HAP-1 (cell line): ENCODE results near the gene CDAN1.
"Not testable (repeated sequence)": the region's sequence is repeated elsewhere in the genome, so short reads cannot be mapped to it uniquely, and the experiment has no call there.

Experiments used
- DNase-seq, 2 experiments: peaks; one replicate each; pipeline ENCODE4 v3.0.0-alpha.2; 2016 to 2020; ENCODE audit warnings: low spot score in 2 of 2
- H3K27me3 ChIP-seq: fragments of 250-450 bp; sonication (Bioruptor Pico); 2 replicates; pipeline ENCODE4 v1.5.1; 2020; ENCODE audit warnings: low read depth, mild to moderate bottlenecking, moderate library complexity
- H3K36me3 ChIP-seq: fragments of 250-450 bp; sonication (Bioruptor Pico); replicated peaks from 2 replicates; pipeline ENCODE4 v1.5.1; 2020; ENCODE audit warnings: mild to moderate bottlenecking
- H3K4me1 ChIP-seq: fragments of 250-450 bp; sonication (Bioruptor Pico); 2 replicates; pipeline ENCODE4 v1.5.1; 2020; ENCODE audit warnings: mild to moderate bottlenecking
- H3K4me3 ChIP-seq: fragments of 250-450 bp; sonication (Bioruptor Pico); 2 replicates; pipeline ENCODE4 v1.5.1; 2020; ENCODE audit warnings: mild to moderate bottlenecking, moderate library complexity
- H3K9me3 ChIP-seq: fragments of 250-450 bp; sonication (Bioruptor Pico); 2 replicates; pipeline ENCODE4 v1.5.1; 2020; ENCODE audit warnings: mild to moderate bottlenecking, moderate library complexity
- in situ Hi-C: fragments of 300-500 bp; cut with MboI; formaldehyde crosslinking; loops from 3 replicates; pipeline ENCODE4 v1.14.3; 2020; ENCODE audit warnings: low sequenced_read_pairs, inconsistent platforms, mixed read lengths

CDAN1 gene

DNA sequence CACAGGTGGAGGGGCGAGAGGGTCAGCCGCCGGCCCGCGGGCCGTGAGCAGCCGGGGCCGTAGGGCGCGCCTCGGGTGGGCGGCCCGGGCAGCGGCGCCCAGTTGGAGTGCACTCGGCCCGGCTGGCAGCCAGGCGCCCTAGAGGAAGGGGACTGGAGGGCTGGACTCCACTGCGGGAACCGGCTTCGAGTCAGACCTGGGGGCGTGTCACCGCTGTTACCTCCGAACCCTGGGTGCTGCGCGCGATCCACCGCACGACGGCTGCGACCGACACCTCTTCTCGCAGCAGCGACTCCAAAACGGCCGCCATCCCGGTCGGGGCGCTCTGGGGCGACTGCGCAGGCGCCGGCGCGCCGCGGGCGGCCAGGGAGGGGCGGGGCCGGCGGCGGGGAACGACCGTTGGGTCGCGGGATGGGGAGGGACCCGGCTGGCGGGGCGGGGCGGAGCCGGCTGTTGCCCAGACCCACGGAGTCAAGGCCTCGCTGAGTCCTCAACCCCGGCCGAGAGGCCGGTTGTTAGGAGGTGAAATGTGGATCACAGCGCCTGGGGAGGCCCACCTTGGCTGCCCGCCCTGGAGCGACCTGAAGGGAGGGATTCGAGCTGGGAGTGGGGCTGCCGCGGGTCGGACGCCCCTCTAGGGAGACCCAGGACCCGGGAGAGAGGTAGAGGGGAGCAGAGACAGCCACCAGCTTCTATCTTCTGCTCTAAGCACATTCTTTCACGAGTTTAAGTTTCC lies at the start of gene CDAN1:
TSS of gene CDAN1 (minus strand) at position 336 of the 736 bp plus-strand sequence. CDS start at position 310, 26 bp downstream.
- DNase-seq = peak; percentile 81 to 95
- H3K36me3 ChIP-seq = peaks cover 35% of the 10 kb centered on the region
- H3K27me3 ChIP-seq = no peaks in the 10 kb centered on the region
- peaks cover 17% of the 10 kb centered on the region for H3K4me1 ChIP-seq
- in situ Hi-C loops = loop anchor here (25.0 kb wide), 1 partner anchor 550 kb away; no protein-coding TSS in a partner anchor
- H3K4me3 ChIP-seq = peak within 1 kb of the TSS; percentile 72
- H3K9me3 ChIP-seq = no peaks in the 10 kb centered on the region

- H3K9me3 ChIP-seq = no peaks in the 10 kb centered on the region
- H3K4me3 ChIP-seq = no peak overlapping the region
- H3K4me1 ChIP-seq = no peaks in the 10 kb centered on the region
- DNase-seq = no peak
- H3K36me3 ChIP-seq = peaks cover 5% of the 10 kb centered on the region; the same call in 1 of the 2 replicates
- no peaks in the 10 kb centered on the region for H3K27me3 ChIP-seq
- in situ Hi-C loops = no loop called here
Measured at GRCh38 chr15:42785569-42785968, 48.6 kb upstream of the CDAN1 start.

DNA sequence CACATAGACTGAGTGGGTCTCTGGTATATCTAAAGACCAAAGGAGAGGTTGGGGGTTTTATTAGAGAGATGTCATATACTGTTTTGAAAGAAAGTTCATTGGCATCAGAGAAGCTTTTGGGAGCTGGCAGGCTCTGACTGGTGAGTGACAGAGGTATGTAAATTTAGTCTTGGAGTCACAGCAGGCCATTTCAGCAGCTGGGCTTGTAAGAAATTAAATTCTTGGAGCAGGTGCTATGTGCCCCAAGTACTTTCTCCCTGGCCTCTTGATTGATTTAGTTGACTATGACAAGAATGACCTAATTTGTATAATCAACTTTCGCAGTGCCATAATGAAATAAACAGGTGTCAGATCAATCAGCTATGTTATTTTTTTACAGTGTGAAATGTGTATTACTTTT lies 47.8 kb upstream of the CDAN1 start:
- DNase-seq = no peak
- Histone ChIP-seq H3K9me3 (no peaks in the 10 kb centered on the region), H3K27me3 (no peaks in the 10 kb centered on the region), H3K4me3 (no peak overlapping the region), H3K36me3 (peaks cover 5% of the 10 kb centered on the region; the same call in 1 of the 2 replicates), H3K4me1 (no peaks in the 10 kb centered on the region)
- in situ Hi-C loops = no loop called here

- in situ Hi-C loops = no loop called here
- no peaks in the 10 kb centered on the region for H3K4me1 ChIP-seq
- no peaks in the 10 kb centered on the region for H3K27me3 ChIP-seq
- DNase-seq = no peak
- H3K36me3 ChIP-seq = peaks cover 5% of the 10 kb centered on the region; the same call in 1 of the 2 replicates
- H3K9me3 ChIP-seq = no peaks in the 10 kb centered on the region
- no peak overlapping the region for H3K4me3 ChIP-seq
Measured at GRCh38 chr15:42782716-42783115, 45.8 kb upstream of the CDAN1 start.

DNA sequence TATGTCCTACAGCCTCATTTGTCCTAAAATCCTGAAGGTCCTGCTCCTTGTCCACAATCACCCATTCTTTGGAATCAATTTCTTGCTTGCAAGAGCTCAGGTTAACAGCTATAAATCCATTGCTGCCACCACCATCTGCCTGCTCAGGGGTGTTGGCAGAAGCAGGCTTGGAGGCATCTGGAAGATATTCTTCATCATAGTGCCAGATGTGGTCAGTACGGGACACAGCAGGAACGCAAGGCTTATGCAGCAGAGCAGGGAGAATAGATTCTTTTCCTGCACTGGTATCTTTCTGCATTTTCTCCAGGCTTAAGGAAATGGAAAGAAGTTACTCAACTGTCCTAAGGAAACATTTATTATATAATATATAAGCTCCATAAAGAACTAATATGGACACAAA lies 38.5 kb upstream of the CDAN1 start:
- Histone ChIP-seq H3K36me3 (no peaks in the 10 kb centered on the region), H3K9me3 (no peaks in the 10 kb centered on the region), H3K4me3 (no peak overlapping the region), H3K4me1 (no peaks in the 10 kb centered on the region), H3K27me3 (no peaks in the 10 kb centered on the region)
- in situ Hi-C loops = no loop called here
- no peak for DNase-seq

DNA sequence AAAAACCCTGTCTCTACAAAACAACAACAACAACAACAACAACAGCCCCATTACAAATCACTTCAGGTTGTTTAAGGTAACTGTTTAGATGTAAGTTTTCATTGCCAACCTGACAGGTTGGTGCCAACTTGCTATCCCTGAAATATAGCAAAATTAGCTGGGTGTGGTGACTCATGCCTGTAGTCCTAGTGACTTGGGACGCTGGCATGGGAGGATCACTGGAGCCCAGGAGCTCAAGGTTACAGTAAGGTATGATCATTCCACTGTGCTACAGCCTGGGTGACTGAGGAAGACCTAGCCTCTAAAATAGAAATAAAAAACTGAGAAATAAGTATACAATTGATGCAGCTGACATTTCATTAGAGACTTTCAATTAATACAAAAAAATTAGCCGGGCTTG lies 36.0 kb upstream of the CDAN1 start:
- Histone ChIP-seq H3K36me3 (no peaks in the 10 kb centered on the region), H3K4me1 (no peaks in the 10 kb centered on the region), H3K9me3 (no peaks in the 10 kb centered on the region), H3K4me3 (no peak overlapping the region), H3K27me3 (no peaks in the 10 kb centered on the region)
- in situ Hi-C loops = no loop called here
- DNase-seq = no peak

DNA sequence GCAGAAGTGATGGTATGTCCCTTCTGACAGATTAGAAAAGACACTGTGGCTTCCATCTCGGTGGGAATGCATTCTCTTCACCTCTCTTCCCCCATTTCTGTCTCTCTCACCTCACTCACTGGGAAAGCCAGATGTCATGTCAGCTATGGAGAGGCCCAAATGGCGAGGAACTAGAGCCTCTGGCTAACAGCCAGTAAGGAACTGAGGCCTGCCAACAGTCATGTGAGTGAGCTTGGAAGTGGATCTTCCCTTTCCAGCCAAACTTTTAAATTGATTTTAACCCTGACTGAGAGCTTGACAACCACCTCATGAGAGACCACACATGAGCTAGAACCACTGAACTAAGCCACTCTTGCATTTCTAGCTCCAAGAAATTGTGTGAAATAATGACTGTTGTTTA lies 35.2 kb upstream of the CDAN1 start:
- no peak overlapping the region for H3K4me3 ChIP-seq
- H3K9me3 ChIP-seq = no peaks in the 10 kb centered on the region
- no peaks in the 10 kb centered on the region for H3K4me1 ChIP-seq
- no peaks in the 10 kb centered on the region for H3K36me3 ChIP-seq
- DNase-seq = no peak
- in situ Hi-C loops = no loop called here
- no peaks in the 10 kb centered on the region for H3K27me3 ChIP-seq

DNA sequence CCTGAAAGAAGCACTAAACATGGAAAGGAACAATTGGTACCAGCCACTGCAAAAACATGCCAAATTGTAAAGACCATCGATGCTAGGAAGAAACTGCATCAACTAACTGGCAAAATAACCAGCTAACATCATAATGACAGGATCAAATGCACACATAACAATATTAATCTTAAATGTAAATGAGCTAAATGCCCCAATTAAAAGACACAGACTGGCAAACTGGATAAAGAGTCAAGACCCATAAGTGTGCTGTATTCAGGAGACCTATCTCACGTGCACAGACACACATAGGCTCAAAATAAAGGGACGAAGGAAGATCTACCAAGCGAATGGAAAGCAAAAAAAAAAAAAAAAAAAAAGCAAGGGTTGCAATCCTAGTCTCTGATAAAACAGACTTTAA lies 29.2 kb upstream of the CDAN1 start:
- in situ Hi-C loops, H3K4me1 ChIP-seq, H3K27me3 ChIP-seq, H3K4me3 ChIP-seq, H3K9me3 ChIP-seq, DNase-seq, H3K36me3 ChIP-seq: not testable (repeated sequence)

DNA sequence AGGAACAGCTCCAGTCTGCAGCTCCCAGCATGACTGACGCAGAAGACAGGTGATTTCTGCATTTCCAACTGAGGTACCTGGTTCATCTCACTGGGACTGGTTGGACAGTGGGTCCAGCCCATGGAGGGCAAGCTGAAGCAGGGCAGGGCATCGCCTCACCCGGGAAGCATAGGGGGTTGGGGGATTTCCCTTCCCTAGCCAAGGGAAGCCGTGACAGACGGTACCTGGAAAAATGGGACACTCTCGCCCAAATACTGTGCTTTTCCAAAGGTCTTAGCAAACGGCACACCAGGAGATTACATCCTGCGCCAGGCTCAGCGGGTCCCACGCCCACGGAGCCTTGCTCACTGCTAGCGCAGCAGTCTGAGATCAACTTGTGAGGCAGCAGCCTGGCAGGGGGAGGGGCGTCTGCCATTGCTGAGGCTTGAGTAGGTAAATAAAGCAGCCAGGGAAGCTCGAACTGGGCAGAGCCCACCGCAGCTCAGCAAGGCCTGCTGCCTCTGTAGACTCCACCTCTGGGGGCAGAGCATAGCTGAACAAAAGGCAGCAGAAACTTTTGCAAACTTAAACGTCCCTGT lies 27.3 kb upstream of the CDAN1 start:
- H3K4me1 ChIP-seq, H3K27me3 ChIP-seq, in situ Hi-C loops, H3K36me3 ChIP-seq, DNase-seq, H3K4me3 ChIP-seq: not testable (repeated sequence)
- peaks cover 12% of the 10 kb centered on the region for H3K9me3 ChIP-seq

DNA sequence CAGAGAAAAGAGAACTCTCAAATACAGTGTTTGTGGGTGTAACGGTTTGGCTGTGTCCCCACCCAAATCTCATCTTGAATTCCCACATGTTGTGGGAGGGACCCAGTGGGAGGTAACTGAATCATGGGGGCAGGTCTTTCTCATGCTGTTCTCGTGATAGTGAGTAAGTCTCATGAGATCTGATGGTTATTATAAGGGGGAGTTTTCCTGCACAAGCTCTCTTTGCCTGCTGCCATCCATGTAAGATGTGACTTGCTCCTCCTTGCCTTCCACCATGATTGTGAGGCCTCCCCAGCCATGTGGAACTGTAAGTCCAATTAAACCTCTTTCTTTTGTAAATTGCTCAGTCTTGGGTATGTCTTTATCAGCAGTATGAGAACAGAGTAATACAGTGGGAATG lies 24.9 kb upstream of the CDAN1 start:
- H3K4me3 ChIP-seq, H3K27me3 ChIP-seq, DNase-seq, in situ Hi-C loops, H3K36me3 ChIP-seq, H3K4me1 ChIP-seq: not testable (repeated sequence)
- H3K9me3 ChIP-seq = peaks cover 12% of the 10 kb centered on the region

DNA sequence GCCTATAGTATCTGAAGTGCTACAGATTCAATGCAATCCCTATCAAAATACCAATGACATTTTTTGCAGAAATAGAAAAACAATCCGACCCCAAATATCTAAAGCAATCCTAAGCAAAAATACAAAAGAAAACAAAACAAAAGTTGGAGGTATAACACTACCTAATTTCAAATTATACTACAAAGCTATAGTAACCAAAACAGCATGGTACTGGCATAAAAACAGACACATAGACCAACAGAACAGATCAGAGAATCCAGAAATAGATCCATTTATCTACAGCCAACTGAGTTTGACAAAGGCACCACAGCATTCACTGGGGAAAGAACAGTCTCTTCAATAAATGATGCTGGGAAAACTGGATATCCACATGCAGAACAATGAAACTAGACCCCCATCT lies 23.8 kb upstream of the CDAN1 start:
- Histone ChIP-seq H3K9me3 (peaks cover 12% of the 10 kb centered on the region), H3K27me3 (no peaks in the 10 kb centered on the region), H3K4me1 (no peaks in the 10 kb centered on the region), H3K4me3 (no peak overlapping the region), H3K36me3 (no peaks in the 10 kb centered on the region)
- DNase-seq = no peak
- in situ Hi-C loops = no loop called here

- in situ Hi-C loops = no loop called here
Measured at GRCh38 chr15:42759093-42759492, 22.2 kb upstream of the CDAN1 start.

GRCh38 chr15:42750306-42750705 lies 13.4 kb upstream of the CDAN1 start:
- no peaks in the 10 kb centered on the region for H3K9me3 ChIP-seq
- peaks cover 7% of the 10 kb centered on the region for H3K36me3 ChIP-seq
- H3K4me3 ChIP-seq = no peak overlapping the region

More at GRCh38 chr15:42759093-42759492, 22.2 kb upstream of the CDAN1 start:
- H3K27me3 ChIP-seq = no peaks in the 10 kb centered on the region
- no peak overlapping the region for H3K4me3 ChIP-seq
- H3K4me1 ChIP-seq = no peaks in the 10 kb centered on the region
- no peak for DNase-seq
- H3K9me3 ChIP-seq = peaks cover 12% of the 10 kb centered on the region
- H3K36me3 ChIP-seq = no peaks in the 10 kb centered on the region

DNA sequence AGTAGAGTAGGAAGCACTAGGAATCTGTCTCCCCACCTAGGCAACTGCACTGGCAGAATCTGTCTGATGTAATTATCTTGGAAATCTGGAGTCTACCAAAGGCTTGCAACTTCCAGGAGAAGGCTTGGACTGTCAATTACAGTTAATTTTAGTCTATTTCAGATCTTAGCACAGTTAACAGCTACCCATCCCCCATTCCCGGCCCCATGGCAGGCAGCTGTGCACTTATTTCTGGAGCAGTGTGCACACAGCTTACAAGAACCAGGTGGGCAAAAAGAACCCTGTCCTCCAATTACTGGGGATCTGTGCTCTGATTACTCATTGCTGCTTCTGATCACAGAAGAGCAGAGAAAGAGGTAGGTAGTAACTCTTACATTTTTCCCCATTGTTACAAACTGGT lies 12.3 kb upstream of the CDAN1 start:
- no peak for DNase-seq

More at GRCh38 chr15:42750306-42750705, 13.4 kb upstream of the CDAN1 start:
- no peak for DNase-seq
- in situ Hi-C loops = no loop called here
- Histone ChIP-seq H3K4me1 (no peaks in the 10 kb centered on the region), H3K27me3 (no peaks in the 10 kb centered on the region)

More for the DNA sequence above, 12.3 kb upstream of the CDAN1 start:
- H3K4me3 ChIP-seq = no peak overlapping the region
- no peaks in the 10 kb centered on the region for H3K27me3 ChIP-seq
- in situ Hi-C loops = loop anchor here (5.0 to 25.0 kb wide), 2 partner anchors 173 to 538 kb away; partner anchors contain the start of gene TTBK2
- H3K4me1 ChIP-seq = no peaks in the 10 kb centered on the region
- peaks cover 8% of the 10 kb centered on the region for H3K36me3 ChIP-seq
- H3K9me3 ChIP-seq = no peaks in the 10 kb centered on the region
